Upper lobe of left lung (tissue), 4 donors: ENCODE measurements around the gene CSPG4.
"Not testable (repeated sequence)": the region's sequence is repeated elsewhere in the genome, so short reads cannot be mapped to it uniquely, and the experiment has no call there.

Source experiments
- EP300 ChIP-seq, 4 donors: sonication (generic); formaldehyde crosslinking; IDR thresholded peaks; one replicate each; pipeline ENCODE4 v1.5.1; 2017; ENCODE audit warnings: antibody characterized with exemption in 4 of 4, control low read depth in 2 of 4
- POLR2A ChIP-seq, 4 donors: fragments of 450-650 bp; IDR thresholded peaks; one replicate each; pipeline ENCODE4 v1.5.1; 2016 to 2017; ENCODE audit warnings: antibody characterized with exemption in 4 of 4, mild to moderate bottlenecking in 2 of 4
- TF ChIP-seq, protein P1 (sequence below), 6 experiments: fragments of 450-650 bp in 4 of 6; fragments of 200-600 bp in 2 of 6; sonication (generic) in 2 of 6; IDR thresholded peaks; one replicate each; pipeline ENCODE4 v1.5.1; 2016 to 2019; ENCODE audit warnings: antibody characterized with exemption in 6 of 6

GRCh38 chr15:75747121-75747520 lies 34.5 kb upstream of the CSPG4 start:
- TF ChIP-seq POLR2A, EP300 (IDR thresholded peaks at IDR 0.05): not testable (repeated sequence)
- TF ChIP-seq, protein P1, sequence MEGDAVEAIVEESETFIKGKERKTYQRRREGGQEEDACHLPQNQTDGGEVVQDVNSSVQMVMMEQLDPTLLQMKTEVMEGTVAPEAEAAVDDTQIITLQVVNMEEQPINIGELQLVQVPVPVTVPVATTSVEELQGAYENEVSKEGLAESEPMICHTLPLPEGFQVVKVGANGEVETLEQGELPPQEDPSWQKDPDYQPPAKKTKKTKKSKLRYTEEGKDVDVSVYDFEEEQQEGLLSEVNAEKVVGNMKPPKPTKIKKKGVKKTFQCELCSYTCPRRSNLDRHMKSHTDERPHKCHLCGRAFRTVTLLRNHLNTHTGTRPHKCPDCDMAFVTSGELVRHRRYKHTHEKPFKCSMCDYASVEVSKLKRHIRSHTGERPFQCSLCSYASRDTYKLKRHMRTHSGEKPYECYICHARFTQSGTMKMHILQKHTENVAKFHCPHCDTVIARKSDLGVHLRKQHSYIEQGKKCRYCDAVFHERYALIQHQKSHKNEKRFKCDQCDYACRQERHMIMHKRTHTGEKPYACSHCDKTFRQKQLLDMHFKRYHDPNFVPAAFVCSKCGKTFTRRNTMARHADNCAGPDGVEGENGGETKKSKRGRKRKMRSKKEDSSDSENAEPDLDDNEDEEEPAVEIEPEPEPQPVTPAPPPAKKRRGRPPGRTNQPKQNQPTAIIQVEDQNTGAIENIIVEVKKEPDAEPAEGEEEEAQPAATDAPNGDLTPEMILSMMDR (IDR thresholded peaks at IDR 0.05) = not testable (repeated sequence)
